Liver (tissue), 3 donors: ENCODE data around the gene DNAH6.

Experiments
- CTCF ChIP-seq: fragments of 150-350 bp; IDR thresholded peaks from 2 replicates; pipeline ENCODE4 v1.5.1; 2017; ENCODE audit warnings: improper control_type of control experiment, low read depth, low read length; ENCODE audit not compliant: missing input control
- JUND ChIP-seq, 2 donors: IDR thresholded peaks; 2 replicates each; pipeline ENCODE4 v1.6.1; 2016; ENCODE audit warnings: antibody characterized with exemption in 2 of 2
- RAD21 ChIP-seq, 2 donors: IDR thresholded peaks; 2 replicates each; pipeline ENCODE4 v1.6.1; 2016; ENCODE audit warnings: antibody characterized with exemption in 2 of 2, mild to moderate bottlenecking in 2 of 2
- YY1 ChIP-seq: IDR thresholded peaks from 2 replicates; pipeline ENCODE4 v1.6.1; 2016; ENCODE audit warnings: antibody characterized with exemption, mild to moderate bottlenecking
- ZBTB33 ChIP-seq: IDR thresholded peaks from 2 replicates; pipeline ENCODE4 v1.6.1; 2016; ENCODE audit warnings: antibody characterized with exemption
- donor health status: healthy.
- donor health status: healthy.

DNA sequence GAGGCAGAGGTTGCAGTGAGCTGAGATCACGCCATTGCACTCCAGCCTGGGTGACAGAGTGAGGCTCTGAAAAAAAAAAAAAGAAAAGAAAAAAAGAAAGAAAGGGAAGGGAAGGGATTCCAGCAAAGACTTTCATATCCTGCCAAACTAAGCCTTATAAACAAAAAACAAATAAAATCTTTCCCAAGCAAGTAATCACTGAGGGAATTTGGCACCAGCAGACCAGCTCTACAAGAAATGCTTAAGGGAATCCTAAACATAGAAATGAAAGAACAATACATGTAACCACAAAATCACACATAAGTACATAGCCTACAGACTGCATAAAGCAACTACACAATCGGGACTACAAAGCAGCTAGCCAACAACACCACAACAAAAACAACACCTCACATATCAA, 285.5 kb downstream of the DNAH6 start:
- TF ChIP-seq CTCF, result no peak
- TF ChIP-seq JUND (IDR thresholded peaks at IDR 0.05), result no peak
- no peak for TF ChIP-seq YY1
- no peak for TF ChIP-seq RAD21 (IDR thresholded peaks at IDR 0.05)
- TF ChIP-seq ZBTB33, result no peak
